ENCODE data around the gene FIZ1.

DNA sequence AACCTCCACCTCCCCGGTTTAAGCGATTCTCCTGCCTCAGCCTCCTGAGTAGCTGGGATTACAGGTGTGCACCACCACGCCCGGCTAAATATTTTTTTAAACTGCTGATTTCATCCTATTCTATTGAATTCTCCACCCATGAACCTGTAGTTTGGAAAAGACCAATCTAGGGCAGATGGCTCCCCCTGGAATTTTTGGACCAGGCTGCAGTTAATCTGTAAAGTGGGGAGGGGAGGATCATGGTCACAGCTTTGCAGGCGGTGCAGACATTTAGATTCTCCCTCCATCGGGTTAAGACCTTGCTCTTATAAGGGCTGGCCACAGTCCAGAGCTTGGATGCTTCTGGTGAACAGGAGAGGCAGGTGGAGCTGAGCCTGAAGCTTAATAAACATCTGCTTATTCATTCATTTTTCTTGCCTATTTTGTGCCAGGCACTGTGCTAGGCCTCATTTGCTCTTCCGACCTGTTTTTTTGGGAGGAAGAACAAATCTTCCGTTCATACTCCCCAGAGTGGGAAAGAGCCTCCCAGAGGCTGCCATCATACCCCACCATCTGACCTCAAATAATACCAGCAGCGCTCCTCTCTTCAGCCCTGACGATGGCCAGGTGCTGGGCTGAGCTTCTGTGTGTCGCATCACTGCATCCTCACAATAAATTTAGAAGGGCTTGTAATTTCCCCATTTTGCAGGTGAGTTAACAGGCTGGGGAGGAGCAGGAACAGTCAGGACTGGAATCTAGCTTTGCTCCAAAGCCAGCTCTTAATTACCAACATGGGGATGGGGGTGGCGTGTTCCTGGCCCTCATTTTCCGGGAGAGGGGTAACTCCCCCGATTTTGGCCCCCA lies 47.8 kb upstream of the FIZ1 start:
- TF ChIP-seq, protein P1, sequence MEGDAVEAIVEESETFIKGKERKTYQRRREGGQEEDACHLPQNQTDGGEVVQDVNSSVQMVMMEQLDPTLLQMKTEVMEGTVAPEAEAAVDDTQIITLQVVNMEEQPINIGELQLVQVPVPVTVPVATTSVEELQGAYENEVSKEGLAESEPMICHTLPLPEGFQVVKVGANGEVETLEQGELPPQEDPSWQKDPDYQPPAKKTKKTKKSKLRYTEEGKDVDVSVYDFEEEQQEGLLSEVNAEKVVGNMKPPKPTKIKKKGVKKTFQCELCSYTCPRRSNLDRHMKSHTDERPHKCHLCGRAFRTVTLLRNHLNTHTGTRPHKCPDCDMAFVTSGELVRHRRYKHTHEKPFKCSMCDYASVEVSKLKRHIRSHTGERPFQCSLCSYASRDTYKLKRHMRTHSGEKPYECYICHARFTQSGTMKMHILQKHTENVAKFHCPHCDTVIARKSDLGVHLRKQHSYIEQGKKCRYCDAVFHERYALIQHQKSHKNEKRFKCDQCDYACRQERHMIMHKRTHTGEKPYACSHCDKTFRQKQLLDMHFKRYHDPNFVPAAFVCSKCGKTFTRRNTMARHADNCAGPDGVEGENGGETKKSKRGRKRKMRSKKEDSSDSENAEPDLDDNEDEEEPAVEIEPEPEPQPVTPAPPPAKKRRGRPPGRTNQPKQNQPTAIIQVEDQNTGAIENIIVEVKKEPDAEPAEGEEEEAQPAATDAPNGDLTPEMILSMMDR (IDR thresholded peaks at IDR 0.05), result no peak
- TF ChIP-seq POLR2A (IDR thresholded peaks at IDR 0.05), result no peak

All from esophagus squamous epithelium (tissue), 4 donors.